ENCODE data around the gene NEK5.

DNA sequence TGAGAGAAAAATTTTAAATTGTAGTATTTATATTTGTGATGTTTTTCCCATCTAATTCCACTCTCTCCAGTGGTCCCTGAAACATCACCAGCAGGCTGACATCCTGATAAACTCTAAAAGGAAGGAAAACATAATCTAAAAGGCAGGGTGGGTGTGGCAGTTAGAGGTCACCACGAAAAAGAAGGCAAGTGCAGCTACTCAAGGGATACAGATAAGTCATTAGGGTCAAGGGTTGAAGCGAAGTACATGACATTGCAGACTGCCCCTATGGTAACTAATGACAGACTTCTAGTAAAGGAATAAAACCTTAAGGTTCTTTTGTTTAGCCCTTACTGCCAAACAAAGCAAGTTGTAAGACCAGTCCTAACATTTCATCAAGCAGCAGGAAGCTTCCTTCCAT, 36.5 kb upstream of the NEK5 start:
- no peak for TF ChIP-seq CREB1 (IDR thresholded peaks at IDR 0.05; ENCODE audit: low read depth)
- no peak for TF ChIP-seq RAD21 (IDR thresholded peaks at IDR 0.05; ENCODE audit: low read depth)
- TF ChIP-seq YY1 (IDR thresholded peaks at IDR 0.05; ENCODE audit: low read depth) = no peak
- TF ChIP-seq, protein P1, sequence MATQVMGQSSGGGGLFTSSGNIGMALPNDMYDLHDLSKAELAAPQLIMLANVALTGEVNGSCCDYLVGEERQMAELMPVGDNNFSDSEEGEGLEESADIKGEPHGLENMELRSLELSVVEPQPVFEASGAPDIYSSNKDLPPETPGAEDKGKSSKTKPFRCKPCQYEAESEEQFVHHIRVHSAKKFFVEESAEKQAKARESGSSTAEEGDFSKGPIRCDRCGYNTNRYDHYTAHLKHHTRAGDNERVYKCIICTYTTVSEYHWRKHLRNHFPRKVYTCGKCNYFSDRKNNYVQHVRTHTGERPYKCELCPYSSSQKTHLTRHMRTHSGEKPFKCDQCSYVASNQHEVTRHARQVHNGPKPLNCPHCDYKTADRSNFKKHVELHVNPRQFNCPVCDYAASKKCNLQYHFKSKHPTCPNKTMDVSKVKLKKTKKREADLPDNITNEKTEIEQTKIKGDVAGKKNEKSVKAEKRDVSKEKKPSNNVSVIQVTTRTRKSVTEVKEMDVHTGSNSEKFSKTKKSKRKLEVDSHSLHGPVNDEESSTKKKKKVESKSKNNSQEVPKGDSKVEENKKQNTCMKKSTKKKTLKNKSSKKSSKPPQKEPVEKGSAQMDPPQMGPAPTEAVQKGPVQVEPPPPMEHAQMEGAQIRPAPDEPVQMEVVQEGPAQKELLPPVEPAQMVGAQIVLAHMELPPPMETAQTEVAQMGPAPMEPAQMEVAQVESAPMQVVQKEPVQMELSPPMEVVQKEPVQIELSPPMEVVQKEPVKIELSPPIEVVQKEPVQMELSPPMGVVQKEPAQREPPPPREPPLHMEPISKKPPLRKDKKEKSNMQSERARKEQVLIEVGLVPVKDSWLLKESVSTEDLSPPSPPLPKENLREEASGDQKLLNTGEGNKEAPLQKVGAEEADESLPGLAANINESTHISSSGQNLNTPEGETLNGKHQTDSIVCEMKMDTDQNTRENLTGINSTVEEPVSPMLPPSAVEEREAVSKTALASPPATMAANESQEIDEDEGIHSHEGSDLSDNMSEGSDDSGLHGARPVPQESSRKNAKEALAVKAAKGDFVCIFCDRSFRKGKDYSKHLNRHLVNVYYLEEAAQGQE (IDR thresholded peaks at IDR 0.05; ENCODE audit: low read depth) = no peak
- no peak for TF ChIP-seq CEBPB (IDR thresholded peaks at IDR 0.05)
- TF ChIP-seq TAF1 (IDR thresholded peaks at IDR 0.05; ENCODE audit: low read depth) = no peak
- TF ChIP-seq FOXM1 (IDR thresholded peaks at IDR 0.05; ENCODE audit: borderline replicate concordance, low read depth) = no peak
- TF ChIP-seq EGR1 (IDR thresholded peaks at IDR 0.05) = no peak
- TF ChIP-seq EP300 (IDR thresholded peaks at IDR 0.05; ENCODE audit: borderline replicate concordance) = no peak
- TF ChIP-seq TCF12 (IDR thresholded peaks at IDR 0.05; ENCODE audit: low read depth) = no peak
- no peak for TF ChIP-seq ZBTB7A (IDR thresholded peaks at IDR 0.05; ENCODE audit: low read depth)
- TF ChIP-seq, protein P2, sequence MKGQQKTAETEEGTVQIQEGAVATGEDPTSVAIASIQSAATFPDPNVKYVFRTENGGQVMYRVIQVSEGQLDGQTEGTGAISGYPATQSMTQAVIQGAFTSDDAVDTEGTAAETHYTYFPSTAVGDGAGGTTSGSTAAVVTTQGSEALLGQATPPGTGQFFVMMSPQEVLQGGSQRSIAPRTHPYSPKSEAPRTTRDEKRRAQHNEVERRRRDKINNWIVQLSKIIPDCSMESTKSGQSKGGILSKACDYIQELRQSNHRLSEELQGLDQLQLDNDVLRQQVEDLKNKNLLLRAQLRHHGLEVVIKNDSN (IDR thresholded peaks at IDR 0.05) = no peak

Data from Ishikawa (cell line).